GM23338 (cell line): Measurements from ENCODE around the gene SPIRE1. TPM values are rescaled to one million over a fixed set of nuclear protein-coding genes. Genes with fewer than 3 reads are reported as not detected.

Experiments
- ATAC-seq: fragments of 200-7000 bp; cut with Tn5 transposase; 3 replicates; pipeline ENCODE4 v1.9.1; 2020
- DNase-seq: peaks from one replicate; pipeline ENCODE4 v3.0.0-alpha.2; 2015; ENCODE audit warnings: low spot score
- H2AFZ ChIP-seq: fragments of 200-600 bp; sonication (generic); 2 replicates; pipeline ENCODE4 v1.8.0; 2016; ENCODE audit warnings: antibody characterized with exemption, mild to moderate bottlenecking, moderate library complexity
- H3F3A ChIP-seq: fragments of 200-600 bp; sonication (generic); replicated peaks from 2 replicates; pipeline ENCODE4 v1.8.0; 2017; ENCODE audit warnings: antibody characterized with exemption, mixed run types, low read depth
- H3K27ac ChIP-seq: fragments of 200-600 bp; sonication (generic); 2 replicates; pipeline ENCODE4 v1.6.1; 2016; ENCODE audit warnings: low read depth
- H3K27me3 ChIP-seq: fragments of 200-600 bp; sonication (generic); 2 replicates; pipeline ENCODE4 v1.8.0; 2016; ENCODE audit warnings: mild to moderate bottlenecking, mixed run types, moderate library complexity; ENCODE audit not compliant: insufficient read depth
- H3K36me3 ChIP-seq: fragments of 200-600 bp; sonication (generic); 2 replicates; pipeline ENCODE4 v1.8.0; 2016; ENCODE audit warnings: mild to moderate bottlenecking; ENCODE audit not compliant: insufficient read depth
- H3K4me1 ChIP-seq: fragments of 200-600 bp; sonication (generic); 2 replicates; pipeline ENCODE4 v1.8.0; 2016; ENCODE audit warnings: mild to moderate bottlenecking, moderate library complexity; ENCODE audit not compliant: insufficient read depth
- H3K4me2 ChIP-seq: fragments of 200-600 bp; sonication (generic); 2 replicates; pipeline ENCODE4 v1.7.1; 2017; ENCODE audit warnings: mixed run types
- H3K4me3 ChIP-seq: fragments of 200-600 bp; sonication (generic); 2 replicates; pipeline ENCODE4 v1.6.1; 2016; ENCODE audit warnings: mixed run types
- H3K79me2 ChIP-seq: fragments of 200-600 bp; sonication (generic); replicated peaks from 2 replicates; pipeline ENCODE4 v1.8.0; 2017; ENCODE audit warnings: mild to moderate bottlenecking; ENCODE audit not compliant: insufficient read depth
- H3K9me2 ChIP-seq: fragments of 200-600 bp; sonication (generic); 2 replicates; pipeline ENCODE4 v1.8.0; 2017; ENCODE audit not compliant: insufficient read depth
- H4K20me1 ChIP-seq: fragments of 200-600 bp; sonication (generic); replicated peaks from 2 replicates; pipeline ENCODE4 v1.8.0; 2017; ENCODE audit warnings: mild to moderate bottlenecking; ENCODE audit not compliant: insufficient read depth
- H3K27ac Mint-ChIP-seq: 2 replicates; pipeline ENCODE4 v1.8.0; 2020; ENCODE audit warnings: inconsistent platforms, mild to moderate bottlenecking, moderate library complexity, mixed read lengths
- H3K27me3 Mint-ChIP-seq: 3 replicates; pipeline ENCODE4 v1.8.0; 2022; ENCODE audit warnings: low read depth, mild to moderate bottlenecking, moderate library complexity, mixed read lengths, inconsistent platforms; ENCODE audit not compliant: insufficient read depth, poor library complexity
- H3K36me3 Mint-ChIP-seq: 3 replicates; pipeline ENCODE4 v1.8.0; 2021; ENCODE audit warnings: low read depth, mild to moderate bottlenecking, inconsistent platforms, moderate library complexity, mixed read lengths
- H3K4me1 Mint-ChIP-seq: 3 replicates; pipeline ENCODE4 v1.8.0; 2020; ENCODE audit warnings: mild to moderate bottlenecking, inconsistent platforms, mixed read lengths
- H3K4me3 Mint-ChIP-seq: 3 replicates; pipeline ENCODE4 v1.8.0; 2021; ENCODE audit warnings: moderate library complexity, mild to moderate bottlenecking, inconsistent platforms, mixed read lengths
- H3K9me3 Mint-ChIP-seq: 3 replicates; pipeline ENCODE4 v1.8.0; 2020; ENCODE audit warnings: moderate library complexity, mild to moderate bottlenecking, inconsistent platforms, mixed read lengths
- CREB1 ChIP-seq: fragments of 250-450 bp; sonication (Bioruptor Pico); IDR thresholded peaks from 2 replicates; pipeline ENCODE4 v1.5.0; 2020; ENCODE audit warnings: low read depth, mild to moderate bottlenecking, moderate library complexity
- ETS1 ChIP-seq: IDR thresholded peaks from 2 replicates; pipeline ENCODE4 v1.6.1; 2016; ENCODE audit warnings: antibody characterized with exemption
- EZH2 ChIP-seq: fragments of 200-600 bp; sonication (generic); IDR thresholded peaks from one replicate; pipeline ENCODE4 v1.8.0; 2017; ENCODE audit warnings: antibody characterized with exemption, mild to moderate bottlenecking, low read depth; ENCODE audit not compliant: unreplicated experiment
- EZH2phosphoT487 ChIP-seq: fragments of 200-600 bp; sonication (generic); IDR thresholded peaks from one replicate; pipeline ENCODE4 v1.8.1; 2018; ENCODE audit warnings: antibody characterized with exemption; ENCODE audit not compliant: unreplicated experiment
- JUNB ChIP-seq: IDR thresholded peaks from one replicate; pipeline ENCODE4 v1.6.1; 2016; ENCODE audit warnings: antibody characterized with exemption; ENCODE audit not compliant: unreplicated experiment
- NANOG ChIP-seq: IDR thresholded peaks from 2 replicates; pipeline ENCODE4 v1.6.1; 2016; ENCODE audit warnings: antibody characterized with exemption, borderline replicate concordance
- POLR2AphosphoS5 ChIP-seq: IDR thresholded peaks from 2 replicates; pipeline ENCODE4 v1.6.1; 2016; ENCODE audit warnings: antibody characterized with exemption, low read depth
- REST ChIP-seq: IDR thresholded peaks from one replicate; pipeline ENCODE4 v1.6.1; 2018; ENCODE audit warnings: antibody characterized with exemption; ENCODE audit not compliant: unreplicated experiment
- STAT1 ChIP-seq: IDR thresholded peaks from one replicate; pipeline ENCODE4 v1.6.1; 2016; ENCODE audit warnings: antibody characterized with exemption; ENCODE audit not compliant: unreplicated experiment
- ZNF114 ChIP-seq: fragments of 250-450 bp; sonication (Bioruptor Pico); IDR thresholded peaks from 2 replicates; pipeline ENCODE4 v1.5.0; 2020; ENCODE audit warnings: mild to moderate bottlenecking, moderate library complexity
- ZNF331 ChIP-seq: fragments of 250-450 bp; sonication (Bioruptor Pico); IDR thresholded peaks from 2 replicates; pipeline ENCODE4 v1.5.0; 2020; ENCODE audit warnings: low read depth, mild to moderate bottlenecking, moderate library complexity
- polyA plus RNA-seq: library from polyadenylated mRNA; unstranded; fragments of >200 nt; fragmentation: Nextera tagmentation; extraction: Ambion mirVana; gene quantifications from 2 replicates; pipeline ENCODE4 v1.2.1, GENCODE V29; 2016
- total RNA-seq: library from RNA; depleted of rRNA; stranded (reverse); fragments of >200 nt; shearing (Covaris generic); gene quantifications from 2 replicates; pipeline ENCODE4 v1.2.3, GENCODE V29; 2014
- TF ChIP-seq, protein P1 (sequence below): fragments of 250-450 bp; sonication (Bioruptor Pico); IDR thresholded peaks from 2 replicates; pipeline ENCODE4 v1.5.0; 2020; ENCODE audit warnings: mild to moderate bottlenecking, moderate library complexity
- TF ChIP-seq, protein P2 (sequence below), 2 experiments: fragments of 200-600 bp in 1 of 2; sonication (generic) in 1 of 2; conservative IDR thresholded peaks; 2 replicates each; pipeline versions ENCODE4 v1.5.1 to v1.6.1; 2016 to 2017; ENCODE audit warnings: antibody characterized with exemption in 2 of 2, low read depth in 2 of 2, mild to moderate bottlenecking in 2 of 2, moderate library complexity in 1 of 2

SPIRE1 gene
- total and polyA plus RNA-seq, 2 experiments from 2014 or later: 2.9 to 15.5 TPM

DNA sequence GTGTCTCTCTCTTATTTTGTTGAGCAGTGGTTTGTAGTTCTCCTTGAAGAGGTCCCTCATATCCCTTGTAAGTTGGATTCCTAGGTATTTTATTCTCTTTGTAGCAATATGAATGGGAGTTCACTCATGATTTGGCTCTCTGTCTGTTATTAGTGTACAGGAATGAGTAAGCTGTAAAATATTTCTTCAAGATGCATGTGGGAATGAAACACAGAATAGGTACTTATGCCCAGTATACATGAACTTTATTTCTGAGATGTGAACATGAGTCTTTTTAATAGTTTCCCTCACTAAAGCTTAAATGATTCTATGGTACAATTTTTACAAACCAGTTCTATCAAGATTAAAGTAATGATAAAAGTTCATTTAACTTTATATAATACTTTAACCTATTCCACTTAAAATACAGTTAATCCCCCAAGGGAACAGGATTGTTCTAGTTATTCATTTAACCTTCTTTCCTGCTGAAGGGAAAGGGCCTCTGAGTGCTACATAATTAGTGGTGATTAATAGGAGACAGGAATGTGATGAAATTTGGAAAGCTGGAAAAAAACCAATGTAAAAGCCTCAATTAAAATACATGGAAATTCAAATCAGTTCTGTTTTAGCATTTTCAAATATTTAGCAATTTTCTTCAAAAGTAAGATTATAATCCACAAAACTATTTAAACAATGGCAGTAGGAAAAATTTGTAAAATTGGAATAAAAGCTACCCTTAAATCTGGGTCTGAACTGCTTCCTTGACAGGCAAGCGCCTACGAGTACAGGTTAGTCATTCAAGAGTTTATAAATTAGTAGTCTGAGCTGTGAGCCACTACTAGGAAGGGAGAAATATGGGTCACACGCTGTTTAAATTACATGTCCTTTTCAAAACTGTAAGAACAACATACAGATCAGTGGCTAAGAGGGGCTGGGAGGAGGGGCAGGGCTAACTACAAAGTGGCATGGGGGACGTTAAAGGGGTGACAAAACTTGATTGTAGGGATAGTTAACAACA lies 28.9 kb downstream of the SPIRE1 start:
- Histone ChIP-seq H2AFZ (no peak overlapping the region), H3K4me2 (no peak overlapping the region), H3K36me3 (no peaks in the 10 kb centered on the region), H3K27me3 (no peaks in the 10 kb centered on the region), H3K27ac (no peak overlapping the region), H3K4me1 (no peaks in the 10 kb centered on the region), H3K4me3 (no peak overlapping the region), H3F3A (no peaks in the 10 kb centered on the region), H3K9me2 (no peaks in the 10 kb centered on the region), H3K79me2 (no peaks in the 10 kb centered on the region), H4K20me1 (peaks cover 3% of the 10 kb centered on the region; the same call in 1 of the 2 replicates)
- Mint-ChIP-seq H3K9me3 (no peaks in the 10 kb centered on the region), H3K4me3 (no peak overlapping the region), H3K27ac (peak overlapping the region; percentile 39; the same call in 1 of the 2 replicates), H3K27me3 (no peaks in the 10 kb centered on the region), H3K36me3 (peaks cover 15% of the 10 kb centered on the region; the same call in 2 of the 3 replicates), H3K4me1 (peaks cover 5% of the 10 kb centered on the region; the same call in 2 of the 3 replicates)
- no peak for TF ChIP-seq NANOG
- no peak for TF ChIP-seq EZH2phosphoT487
- no peak for TF ChIP-seq ZNF114 (CRISPR knock-in tag)
- TF ChIP-seq CREB1 (CRISPR knock-in tag): no peak
- TF ChIP-seq, protein P1, sequence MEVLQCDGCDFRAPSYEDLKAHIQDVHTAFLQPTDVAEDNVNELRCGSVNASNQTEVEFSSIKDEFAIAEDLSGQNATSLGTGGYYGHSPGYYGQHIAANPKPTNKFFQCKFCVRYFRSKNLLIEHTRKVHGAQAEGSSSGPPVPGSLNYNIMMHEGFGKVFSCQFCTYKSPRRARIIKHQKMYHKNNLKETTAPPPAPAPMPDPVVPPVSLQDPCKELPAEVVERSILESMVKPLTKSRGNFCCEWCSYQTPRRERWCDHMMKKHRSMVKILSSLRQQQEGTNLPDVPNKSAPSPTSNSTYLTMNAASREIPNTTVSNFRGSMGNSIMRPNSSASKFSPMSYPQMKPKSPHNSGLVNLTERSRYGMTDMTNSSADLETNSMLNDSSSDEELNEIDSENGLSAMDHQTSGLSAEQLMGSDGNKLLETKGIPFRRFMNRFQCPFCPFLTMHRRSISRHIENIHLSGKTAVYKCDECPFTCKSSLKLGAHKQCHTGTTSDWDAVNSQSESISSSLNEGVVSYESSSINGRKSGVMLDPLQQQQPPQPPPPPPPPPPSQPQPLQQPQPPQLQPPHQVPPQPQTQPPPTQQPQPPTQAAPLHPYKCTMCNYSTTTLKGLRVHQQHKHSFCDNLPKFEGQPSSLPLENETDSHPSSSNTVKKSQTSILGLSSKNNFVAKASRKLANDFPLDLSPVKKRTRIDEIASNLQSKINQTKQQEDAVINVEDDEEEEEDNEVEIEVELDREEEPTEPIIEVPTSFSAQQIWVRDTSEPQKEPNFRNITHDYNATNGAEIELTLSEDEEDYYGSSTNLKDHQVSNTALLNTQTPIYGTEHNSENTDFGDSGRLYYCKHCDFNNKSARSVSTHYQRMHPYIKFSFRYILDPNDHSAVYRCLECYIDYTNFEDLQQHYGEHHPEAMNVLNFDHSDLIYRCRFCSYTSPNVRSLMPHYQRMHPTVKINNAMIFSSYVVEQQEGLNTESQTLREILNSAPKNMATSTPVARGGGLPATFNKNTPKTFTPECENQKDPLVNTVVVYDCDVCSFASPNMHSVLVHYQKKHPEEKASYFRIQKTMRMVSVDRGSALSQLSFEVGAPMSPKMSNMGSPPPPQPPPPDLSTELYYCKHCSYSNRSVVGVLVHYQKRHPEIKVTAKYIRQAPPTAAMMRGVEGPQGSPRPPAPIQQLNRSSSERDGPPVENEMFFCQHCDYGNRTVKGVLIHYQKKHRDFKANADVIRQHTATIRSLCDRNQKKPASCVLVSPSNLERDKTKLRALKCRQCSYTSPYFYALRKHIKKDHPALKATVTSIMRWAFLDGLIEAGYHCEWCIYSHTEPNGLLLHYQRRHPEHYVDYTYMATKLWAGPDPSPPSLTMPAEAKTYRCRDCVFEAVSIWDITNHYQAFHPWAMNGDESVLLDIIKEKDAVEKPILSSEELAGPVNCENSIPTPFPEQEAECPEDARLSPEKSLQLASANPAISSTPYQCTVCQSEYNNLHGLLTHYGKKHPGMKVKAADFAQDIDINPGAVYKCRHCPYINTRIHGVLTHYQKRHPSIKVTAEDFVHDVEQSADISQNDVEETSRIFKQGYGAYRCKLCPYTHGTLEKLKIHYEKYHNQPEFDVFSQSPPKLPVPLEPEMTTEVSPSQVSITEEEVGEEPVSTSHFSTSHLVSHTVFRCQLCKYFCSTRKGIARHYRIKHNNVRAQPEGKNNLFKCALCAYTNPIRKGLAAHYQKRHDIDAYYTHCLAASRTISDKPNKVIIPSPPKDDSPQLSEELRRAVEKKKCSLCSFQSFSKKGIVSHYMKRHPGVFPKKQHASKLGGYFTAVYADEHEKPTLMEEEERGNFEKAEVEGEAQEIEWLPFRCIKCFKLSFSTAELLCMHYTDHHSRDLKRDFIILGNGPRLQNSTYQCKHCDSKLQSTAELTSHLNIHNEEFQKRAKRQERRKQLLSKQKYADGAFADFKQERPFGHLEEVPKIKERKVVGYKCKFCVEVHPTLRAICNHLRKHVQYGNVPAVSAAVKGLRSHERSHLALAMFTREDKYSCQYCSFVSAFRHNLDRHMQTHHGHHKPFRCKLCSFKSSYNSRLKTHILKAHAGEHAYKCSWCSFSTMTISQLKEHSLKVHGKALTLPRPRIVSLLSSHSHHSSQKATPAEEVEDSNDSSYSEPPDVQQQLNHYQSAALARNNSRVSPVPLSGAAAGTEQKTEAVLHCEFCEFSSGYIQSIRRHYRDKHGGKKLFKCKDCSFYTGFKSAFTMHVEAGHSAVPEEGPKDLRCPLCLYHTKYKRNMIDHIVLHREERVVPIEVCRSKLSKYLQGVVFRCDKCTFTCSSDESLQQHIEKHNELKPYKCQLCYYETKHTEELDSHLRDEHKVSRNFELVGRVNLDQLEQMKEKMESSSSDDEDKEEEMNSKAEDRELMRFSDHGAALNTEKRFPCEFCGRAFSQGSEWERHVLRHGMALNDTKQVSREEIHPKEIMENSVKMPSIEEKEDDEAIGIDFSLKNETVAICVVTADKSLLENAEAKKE (CRISPR knock-in tag): no peak
- TF ChIP-seq, protein P2, sequence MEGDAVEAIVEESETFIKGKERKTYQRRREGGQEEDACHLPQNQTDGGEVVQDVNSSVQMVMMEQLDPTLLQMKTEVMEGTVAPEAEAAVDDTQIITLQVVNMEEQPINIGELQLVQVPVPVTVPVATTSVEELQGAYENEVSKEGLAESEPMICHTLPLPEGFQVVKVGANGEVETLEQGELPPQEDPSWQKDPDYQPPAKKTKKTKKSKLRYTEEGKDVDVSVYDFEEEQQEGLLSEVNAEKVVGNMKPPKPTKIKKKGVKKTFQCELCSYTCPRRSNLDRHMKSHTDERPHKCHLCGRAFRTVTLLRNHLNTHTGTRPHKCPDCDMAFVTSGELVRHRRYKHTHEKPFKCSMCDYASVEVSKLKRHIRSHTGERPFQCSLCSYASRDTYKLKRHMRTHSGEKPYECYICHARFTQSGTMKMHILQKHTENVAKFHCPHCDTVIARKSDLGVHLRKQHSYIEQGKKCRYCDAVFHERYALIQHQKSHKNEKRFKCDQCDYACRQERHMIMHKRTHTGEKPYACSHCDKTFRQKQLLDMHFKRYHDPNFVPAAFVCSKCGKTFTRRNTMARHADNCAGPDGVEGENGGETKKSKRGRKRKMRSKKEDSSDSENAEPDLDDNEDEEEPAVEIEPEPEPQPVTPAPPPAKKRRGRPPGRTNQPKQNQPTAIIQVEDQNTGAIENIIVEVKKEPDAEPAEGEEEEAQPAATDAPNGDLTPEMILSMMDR (conservative IDR thresholded peaks at IDR 0.05; ENCODE audit: low read depth in 2 of 2): no peak
- TF ChIP-seq ETS1: no peak
- no peak for TF ChIP-seq POLR2AphosphoS5
- no peak for TF ChIP-seq JUNB
- no peak for TF ChIP-seq EZH2
- TF ChIP-seq ZNF331 (CRISPR knock-in tag): no peak
- TF ChIP-seq STAT1: no peak
- TF ChIP-seq REST: no peak
- DNase-seq (no peak), ATAC-seq (no peak)
